HEK293 (cell line): ENCODE data around the gene IFITM1.

Source experiments
- IKZF3 ChIP-seq: fragments of 450-650 bp; IDR thresholded peaks from 2 replicates; pipeline ENCODE4 v1.5.0; 2018; ENCODE audit warnings: missing biosample characterization, mild to moderate bottlenecking, missing genetic modification characterization, moderate library complexity
- YY1 ChIP-seq: fragments of 450-650 bp; formaldehyde crosslinking; IDR thresholded peaks from 2 replicates; pipeline ENCODE4 v1.5.1; 2018; ENCODE audit warnings: missing biosample characterization, missing genetic modification characterization
- ZNF114 ChIP-seq: fragments of 450-650 bp; formaldehyde crosslinking; IDR thresholded peaks from 2 replicates; pipeline ENCODE4 v1.5.0; 2017; ENCODE audit warnings: missing biosample characterization, missing genetic modification characterization
- ZNF146 ChIP-seq: fragments of 450-650 bp; formaldehyde crosslinking; IDR thresholded peaks from 2 replicates; pipeline ENCODE4 v1.5.1; 2016; ENCODE audit warnings: missing biosample characterization, missing genetic modification characterization
- ZNF23 ChIP-seq: fragments of 450-650 bp; formaldehyde crosslinking; IDR thresholded peaks from 2 replicates; pipeline ENCODE4 v1.5.1; 2016; ENCODE audit warnings: missing biosample characterization, missing genetic modification characterization, borderline replicate concordance
- ZNF394 ChIP-seq: fragments of 450-650 bp; formaldehyde crosslinking; IDR thresholded peaks from 2 replicates; pipeline ENCODE4 v1.5.1; 2016; ENCODE audit warnings: missing biosample characterization, missing genetic modification characterization, mild to moderate bottlenecking, moderate library complexity, borderline replicate concordance
- TF ChIP-seq, protein P1 (sequence below): fragments of 450-650 bp; formaldehyde crosslinking; IDR thresholded peaks from 2 replicates; pipeline ENCODE4 v1.5.1; 2016; ENCODE audit warnings: missing biosample characterization, missing genetic modification characterization
- TF ChIP-seq, protein P2 (sequence below): fragments of 450-650 bp; formaldehyde crosslinking; IDR thresholded peaks from 2 replicates; pipeline ENCODE4 v1.5.1; 2016; ENCODE audit warnings: missing biosample characterization, missing genetic modification characterization

GRCh38 chr11:289712-290620 lies 23.9 kb upstream of the IFITM1 start:
- TF ChIP-seq ZNF394 (tag by site-specific recombination) (no peak), ZNF146 (tag by site-specific recombination) (no peak), YY1 (no peak), IKZF3 (tag by site-specific recombination) (no peak), ZNF23 (tag by site-specific recombination) (no peak), ZNF114 (tag by site-specific recombination) (no peak)
- TF ChIP-seq, protein P1, sequence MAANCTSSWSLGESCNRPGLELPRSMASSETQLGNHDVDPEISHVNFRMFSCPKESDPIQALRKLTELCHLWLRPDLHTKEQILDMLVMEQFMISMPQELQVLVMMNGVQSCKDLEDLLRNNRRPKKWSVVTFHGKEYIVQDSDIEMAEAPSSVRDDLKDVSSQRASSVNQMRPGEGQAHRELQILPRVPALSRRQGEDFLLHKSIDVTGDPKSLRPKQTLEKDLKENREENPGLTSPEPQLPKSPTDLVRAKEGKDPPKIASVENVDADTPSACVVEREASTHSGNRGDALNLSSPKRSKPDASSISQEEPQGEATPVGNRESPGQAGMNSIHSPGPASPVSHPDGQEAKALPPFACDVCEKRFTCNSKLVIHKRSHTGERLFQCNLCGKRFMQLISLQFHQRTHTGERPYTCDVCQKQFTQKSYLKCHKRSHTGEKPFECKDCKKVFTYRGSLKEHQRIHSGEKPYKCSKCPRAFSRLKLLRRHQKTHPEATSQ (tag by site-specific recombination), result no peak
- TF ChIP-seq, protein P2, sequence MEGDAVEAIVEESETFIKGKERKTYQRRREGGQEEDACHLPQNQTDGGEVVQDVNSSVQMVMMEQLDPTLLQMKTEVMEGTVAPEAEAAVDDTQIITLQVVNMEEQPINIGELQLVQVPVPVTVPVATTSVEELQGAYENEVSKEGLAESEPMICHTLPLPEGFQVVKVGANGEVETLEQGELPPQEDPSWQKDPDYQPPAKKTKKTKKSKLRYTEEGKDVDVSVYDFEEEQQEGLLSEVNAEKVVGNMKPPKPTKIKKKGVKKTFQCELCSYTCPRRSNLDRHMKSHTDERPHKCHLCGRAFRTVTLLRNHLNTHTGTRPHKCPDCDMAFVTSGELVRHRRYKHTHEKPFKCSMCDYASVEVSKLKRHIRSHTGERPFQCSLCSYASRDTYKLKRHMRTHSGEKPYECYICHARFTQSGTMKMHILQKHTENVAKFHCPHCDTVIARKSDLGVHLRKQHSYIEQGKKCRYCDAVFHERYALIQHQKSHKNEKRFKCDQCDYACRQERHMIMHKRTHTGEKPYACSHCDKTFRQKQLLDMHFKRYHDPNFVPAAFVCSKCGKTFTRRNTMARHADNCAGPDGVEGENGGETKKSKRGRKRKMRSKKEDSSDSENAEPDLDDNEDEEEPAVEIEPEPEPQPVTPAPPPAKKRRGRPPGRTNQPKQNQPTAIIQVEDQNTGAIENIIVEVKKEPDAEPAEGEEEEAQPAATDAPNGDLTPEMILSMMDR (tag by site-specific recombination), result no peak
